Lower lobe of right lung (tissue), 2 donors: Measurements from ENCODE around the gene SRPRA. TPM values are rescaled to one million over a fixed set of nuclear protein-coding genes. Genes with fewer than 3 reads are reported as not detected.
"Not testable (repeated sequence)": the region's sequence is repeated elsewhere in the genome, so short reads cannot be mapped to it uniquely, and the experiment has no call there.

Source experiments
- ATAC-seq, 2 donors: fragments of 200-7000 bp; cut with Tn5 transposase; one replicate each; pipeline ENCODE4 v1.9.1; 2020 to 2022; ENCODE audit warnings: mild to moderate bottlenecking in 2 of 2, moderate library complexity in 2 of 2
- DNase-seq: peaks from one replicate; pipeline ENCODE4 v3.0.0-alpha.2; 2020
- H3K27ac ChIP-seq: fragments of 200-600 bp; one replicate; pipeline ENCODE4 v1.8.0; 2022
- H3K27me3 ChIP-seq: fragments of 200-600 bp; one replicate; pipeline ENCODE4 v1.8.0; 2022; ENCODE audit warnings: low read depth
- H3K36me3 ChIP-seq: fragments of 200-600 bp; one replicate; pipeline ENCODE4 v1.8.0; 2022; ENCODE audit warnings: mild to moderate bottlenecking
- H3K4me1 ChIP-seq: fragments of 200-600 bp; one replicate; pipeline ENCODE4 v1.8.0; 2022
- H3K4me3 ChIP-seq: fragments of 200-600 bp; one replicate; pipeline ENCODE4 v1.8.0; 2022; ENCODE audit warnings: mild to moderate bottlenecking
- H3K9me3 ChIP-seq: fragments of 200-600 bp; one replicate; pipeline ENCODE4 v1.8.0; 2022
- CTCF ChIP-seq: fragments of 200-600 bp; IDR thresholded peaks from one replicate; pipeline ENCODE4 v1.8.0; 2022; ENCODE audit warnings: antibody characterized with exemption, mild to moderate bottlenecking
- intact Hi-C: fragments of 100-400 bp; cut with DNase I; formaldehyde crosslinking; loops from one replicate; pipeline ENCODE4 v1.11.0; 2022
- total RNA-seq: library from RNA; stranded (reverse); fragmentation: NEBNext Ultra II Directional; extraction: Animal tissue kit (Norgen Biotek cat#: 25700); gene quantifications from one replicate; pipeline ENCODE4 v1.2.1, GENCODE V29; 2021
- donor health status: DM: no; HTN: yes; CAD: no; lungs with severe emphysema.

SRPRA gene
- total RNA-seq, 1 donor from 2014 or later = 108 TPM

GRCh38 chr11:126312961-126313360 lies 44.3 kb upstream of the SRPRA start:
- Histone ChIP-seq H3K27ac (no peak overlapping the region), H3K4me3 (no peak overlapping the region), H3K9me3 (no peaks in the 10 kb centered on the region), H3K36me3 (peaks cover 36% of the 10 kb centered on the region), H3K4me1 (peaks cover 33% of the 10 kb centered on the region), H3K27me3 (no peaks in the 10 kb centered on the region)
- intact Hi-C loops = no loop called here
- TF ChIP-seq CTCF = no peak
- DNase-seq (peak; percentile 11), ATAC-seq (no peak)

- Histone ChIP-seq H3K27me3 (no peaks in the 10 kb centered on the region), H3K27ac (peak overlapping the region; percentile 60), H3K36me3 (peaks cover 45% of the 10 kb centered on the region), H3K9me3 (no peaks in the 10 kb centered on the region), H3K4me3 (no peak overlapping the region), H3K4me1 (peaks cover 24% of the 10 kb centered on the region)
- intact Hi-C loops = no loop called here
- DNase-seq (no peak), ATAC-seq (peak; percentile 49 to 71)
- no peak for TF ChIP-seq CTCF
Measured at GRCh38 chr11:126311401-126312291, 43.0 kb upstream of the SRPRA start.

- Histone ChIP-seq H3K36me3 (peaks cover 45% of the 10 kb centered on the region), H3K27ac (peak overlapping the region; percentile 60), H3K4me1 (peaks cover 24% of the 10 kb centered on the region), H3K9me3 (no peaks in the 10 kb centered on the region), H3K27me3 (no peaks in the 10 kb centered on the region), H3K4me3 (no peak overlapping the region)
- TF ChIP-seq CTCF = no peak
- intact Hi-C loops = no loop called here
- no peak for DNase-seq
- no peak for ATAC-seq
Measured at GRCh38 chr11:126310992-126311310, 42.3 kb upstream of the SRPRA start.

GRCh38 chr11:126310200-126310991 lies 41.7 kb upstream of the SRPRA start:
- no peaks in the 10 kb centered on the region for H3K27me3 ChIP-seq
- TF ChIP-seq CTCF = peak; percentile 88
- ATAC-seq = peak; percentile 90 to 94
- DNase-seq = peak; percentile 73
- peaks cover 24% of the 10 kb centered on the region for H3K4me1 ChIP-seq
- intact Hi-C loops = no loop called here
- H3K9me3 ChIP-seq = no peaks in the 10 kb centered on the region
- H3K4me3 ChIP-seq = no peak overlapping the region
- H3K27ac ChIP-seq = peak overlapping the region; percentile 60
- H3K36me3 ChIP-seq = peaks cover 45% of the 10 kb centered on the region

- DNase-seq, H3K4me3 ChIP-seq, H3K9me3 ChIP-seq, intact Hi-C loops, H3K27me3 ChIP-seq, H3K27ac ChIP-seq, ATAC-seq: not testable (repeated sequence)
- peaks cover 42% of the 10 kb centered on the region for H3K36me3 ChIP-seq
- H3K4me1 ChIP-seq = peaks cover 33% of the 10 kb centered on the region
Measured at GRCh38 chr11:126308771-126309170, 40.1 kb upstream of the SRPRA start.

- TF ChIP-seq CTCF = no peak
- Histone ChIP-seq H3K4me1 (peaks cover 33% of the 10 kb centered on the region), H3K4me3 (no peak overlapping the region), H3K27ac (no peak overlapping the region), H3K27me3 (no peaks in the 10 kb centered on the region), H3K9me3 (no peaks in the 10 kb centered on the region), H3K36me3 (peaks cover 42% of the 10 kb centered on the region)
- intact Hi-C loops = no loop called here
- DNase-seq (no peak), ATAC-seq (no peak)
Measured at GRCh38 chr11:126308271-126308671, 39.6 kb upstream of the SRPRA start.
